HL-60/S4 (cell line): Measurements from ENCODE around the gene CCNL1.
"Not testable (repeated sequence)": the region's sequence is repeated elsewhere in the genome, so short reads cannot be mapped to it uniquely, and the experiment has no call there.

Experiments used
- in situ Hi-C: fragments of 300-500 bp; cut with MboI; formaldehyde crosslinking; loops from 2 replicates; pipeline ENCODE4 v1.14.3; 2022; ENCODE audit warnings: low sequenced_read_pairs

The CCNL1 gene

DNA sequence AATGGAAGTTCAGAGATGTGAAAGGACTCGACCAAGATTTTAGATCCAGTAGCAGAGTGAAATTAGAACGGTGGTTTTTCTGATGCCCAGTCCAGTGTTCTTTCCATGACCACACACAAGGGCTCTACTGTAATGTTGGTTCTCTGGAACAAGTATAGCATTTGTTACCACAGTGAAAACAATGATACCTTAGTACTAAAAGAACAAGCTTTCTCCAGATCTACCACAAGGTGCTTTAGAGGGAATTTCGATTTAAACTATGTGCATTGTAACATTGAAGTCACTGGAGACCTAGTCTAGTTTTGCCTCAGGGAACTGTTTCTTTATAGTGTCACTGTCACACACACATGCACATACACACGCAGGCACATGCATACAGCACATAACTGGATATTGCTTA lies 12.8 kb upstream of the CCNL1 start:
- in situ Hi-C loops = no loop called here

GRCh38 chr3:157170861-157171260 lies 10.9 kb upstream of the CCNL1 start:
- in situ Hi-C loops = no loop called here

DNA sequence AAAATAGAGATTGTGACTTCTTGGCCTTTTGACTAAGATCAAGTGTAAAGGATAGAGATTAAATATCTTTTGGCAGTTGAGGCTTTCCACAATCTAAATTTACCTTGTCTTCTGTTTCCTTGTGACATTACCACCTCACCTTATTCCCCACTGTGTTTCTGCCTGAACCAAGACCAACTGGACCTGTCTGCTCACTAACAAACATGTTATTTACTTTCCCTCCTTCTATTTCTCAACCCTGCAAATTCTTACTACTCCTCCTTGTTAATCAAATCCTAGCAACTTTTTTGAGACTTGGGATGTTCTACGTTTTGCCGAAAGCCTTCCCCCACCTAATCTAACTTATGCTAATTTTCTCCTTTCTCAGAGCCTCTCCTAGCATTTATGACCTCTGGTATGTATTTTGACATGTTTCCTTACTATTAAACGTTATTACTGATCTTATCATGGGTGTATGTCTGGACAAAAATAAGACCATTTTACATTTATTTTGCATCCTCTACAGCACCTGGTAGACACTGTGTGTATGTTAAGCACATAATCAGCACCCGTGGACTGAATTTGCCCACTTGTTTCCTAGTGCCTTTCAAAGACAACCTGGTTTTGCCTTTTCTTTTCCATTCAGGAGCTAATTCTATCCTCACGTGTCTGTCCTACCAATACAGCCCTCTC lies 7.6 kb upstream of the CCNL1 start:
- in situ Hi-C loops = no loop called here

GRCh38 chr3:157166561-157166960 lies 6.6 kb upstream of the CCNL1 start:
- in situ Hi-C loops = no loop called here

- in situ Hi-C loops = no loop called here
Measured at GRCh38 chr3:157166115-157166514, 6.2 kb upstream of the CCNL1 start.

DNA sequence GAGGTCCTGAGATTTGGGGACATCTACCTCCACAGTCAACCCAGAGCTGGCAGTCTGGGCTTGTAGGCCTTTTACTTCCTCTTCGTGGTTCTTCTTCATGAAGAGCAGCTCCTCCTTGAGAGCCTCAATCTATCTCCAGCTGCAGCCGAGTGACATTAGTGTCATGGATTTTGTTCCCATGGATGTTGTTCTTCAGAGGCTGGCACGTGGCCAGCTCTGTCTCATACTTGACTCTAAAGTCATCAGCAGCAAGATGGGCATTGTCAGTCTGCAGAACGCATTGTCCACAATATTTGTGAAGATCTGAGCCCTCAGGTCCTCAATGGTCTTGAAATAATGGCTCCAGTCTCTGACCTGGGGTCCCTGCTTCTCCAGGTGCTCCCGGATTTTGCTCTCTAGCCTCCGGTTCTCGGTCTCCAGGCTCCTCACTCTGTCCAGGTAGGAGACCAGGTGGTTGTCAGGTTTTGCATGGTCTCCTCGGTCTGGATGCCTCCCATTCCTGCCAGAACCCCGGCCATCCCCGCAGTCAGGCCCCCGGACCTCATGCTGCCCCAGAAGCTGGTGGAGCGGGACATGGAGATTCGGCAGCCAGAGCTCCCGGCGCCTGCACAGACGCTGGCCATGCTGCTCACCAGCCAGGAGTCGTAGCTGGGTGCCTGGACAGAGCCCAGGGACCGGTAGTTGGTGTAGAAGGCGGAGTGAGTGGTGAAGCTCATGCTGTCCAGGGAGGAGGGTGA lies 3.4 kb upstream of the CCNL1 start:
- in situ Hi-C loops = no loop called here

DNA sequence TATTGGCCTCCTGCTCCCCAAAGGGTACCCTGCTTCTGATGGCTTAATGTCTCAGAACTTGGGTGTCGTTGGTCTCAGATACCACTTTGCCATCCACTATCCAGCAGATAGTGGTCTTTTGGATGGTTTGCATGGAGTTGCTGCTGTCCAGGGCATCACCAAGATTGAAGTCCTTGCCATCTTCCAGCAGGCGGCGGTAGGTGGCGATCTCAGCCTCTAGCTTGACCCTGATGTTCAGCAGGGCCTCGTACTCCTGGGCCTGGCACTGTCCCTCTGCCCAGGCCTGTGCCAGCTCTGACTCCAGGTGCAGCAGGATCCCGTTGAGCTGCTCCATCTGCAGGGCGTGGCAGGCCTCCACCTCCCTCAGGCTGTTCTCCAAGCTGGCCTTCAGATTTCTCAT lies 2.7 kb upstream of the CCNL1 start:
- in situ Hi-C loops = not testable (repeated sequence)

GRCh38 chr3:157160658-157161424 lies 894 bp upstream of the CCNL1 start:
- in situ Hi-C loops = no loop called here

GRCh38 chr3:157159037-157159761 lies 748 bp downstream of the CCNL1 start:
- in situ Hi-C loops = no loop called here

DNA sequence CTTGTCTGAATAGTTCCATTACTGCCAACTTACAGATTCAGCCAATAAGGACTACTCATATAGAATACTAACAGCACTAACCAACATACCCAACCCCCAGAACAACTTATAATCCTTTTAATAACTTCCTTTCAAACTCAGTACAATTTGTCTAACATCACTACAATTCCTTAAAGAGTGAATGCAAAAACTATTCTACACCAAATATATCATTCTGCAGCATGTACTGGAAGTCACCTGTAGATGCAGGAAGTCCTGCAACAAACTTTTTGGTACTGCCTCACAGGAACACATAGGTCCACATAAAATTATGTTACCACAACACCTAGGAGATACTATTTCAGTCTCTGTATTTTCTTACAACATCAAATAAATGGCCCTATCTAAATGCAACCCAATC lies 2.1 kb downstream of the CCNL1 start:
- in situ Hi-C loops = no loop called here

GRCh38 chr3:157156837-157157635 lies 2.9 kb downstream of the CCNL1 start:
- in situ Hi-C loops = no loop called here

- in situ Hi-C loops = no loop called here
Measured at GRCh38 chr3:157155591-157155990, 4.4 kb downstream of the CCNL1 start.

DNA sequence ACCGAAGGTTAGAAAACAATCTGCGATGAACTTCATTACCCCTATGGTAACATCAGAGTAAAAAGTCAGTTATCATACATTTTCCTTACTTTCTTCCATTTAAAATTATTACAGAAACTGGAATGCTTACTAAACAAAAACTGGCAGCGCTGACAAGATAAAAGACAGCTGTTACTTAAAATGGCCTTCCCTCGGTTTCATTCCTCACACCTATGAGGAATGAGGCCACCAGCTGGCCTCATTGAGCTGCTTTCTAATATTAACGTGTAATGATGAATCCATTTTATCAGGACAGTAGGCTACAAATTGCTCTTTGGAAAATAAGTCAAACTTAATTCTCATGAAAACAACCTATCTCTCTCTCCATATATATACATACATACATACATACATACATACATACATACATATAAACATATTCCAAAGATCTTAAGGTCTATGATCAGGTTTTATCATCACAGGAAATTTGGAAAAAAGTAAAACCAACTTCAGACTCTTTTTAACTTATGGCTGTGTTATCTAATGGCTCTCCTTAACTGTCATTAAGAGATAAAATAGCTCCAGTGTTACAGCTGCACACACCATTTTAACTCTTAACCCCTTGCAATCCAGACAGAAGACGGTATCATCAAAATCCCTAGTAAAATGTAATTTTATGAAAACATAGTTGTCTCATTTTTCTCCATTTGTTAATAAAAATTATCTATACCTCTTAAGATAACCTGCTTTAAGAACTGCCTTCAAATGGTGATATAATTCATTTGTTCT lies 5.2 kb downstream of the CCNL1 start:
- in situ Hi-C loops = no loop called here

DNA sequence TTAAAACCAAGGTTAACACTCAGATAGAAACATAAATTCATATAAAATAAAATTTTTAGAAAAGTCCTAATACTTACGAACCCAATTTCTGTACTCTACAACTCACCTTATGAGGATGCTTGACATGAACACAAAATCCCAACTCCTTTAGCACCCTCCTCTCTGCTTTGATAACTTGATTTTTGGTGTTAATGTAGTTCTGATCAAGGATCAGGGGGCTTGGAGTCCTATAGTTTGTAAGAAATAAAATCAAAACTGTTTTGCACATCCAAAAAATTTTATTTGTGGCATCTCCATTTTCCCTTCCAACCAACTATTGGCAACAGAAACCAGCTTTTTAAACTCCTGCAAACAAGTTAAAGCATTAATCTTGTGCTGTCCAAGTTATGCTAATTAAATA lies 7.0 kb downstream of the CCNL1 start:
- in situ Hi-C loops = no loop called here

- in situ Hi-C loops = no loop called here
Measured at GRCh38 chr3:157152438-157152837, 7.5 kb downstream of the CCNL1 start.

- in situ Hi-C loops = no loop called here
Measured at GRCh38 chr3:157151627-157152026, 8.3 kb downstream of the CCNL1 start.

GRCh38 chr3:157151151-157151550 lies 8.8 kb downstream of the CCNL1 start:
- in situ Hi-C loops = no loop called here

- in situ Hi-C loops = no loop called here
Measured at GRCh38 chr3:157149136-157149696, 10.7 kb downstream of the CCNL1 start.

GRCh38 chr3:157148196-157148889 lies 11.6 kb downstream of the CCNL1 start:
- in situ Hi-C loops = no loop called here
